ENCODE measurements around the gene ZP1. TPM values are rescaled to one million over a fixed set of nuclear protein-coding genes. Genes with fewer than 3 reads are reported as not detected.
"Not testable (repeated sequence)": the region's sequence is repeated elsewhere in the genome, so short reads cannot be mapped to it uniquely, and the experiment has no call there.

Gene ZP1
- total RNA-seq, 1 experiment from 2014 or later = not detected

- in situ Hi-C loops (cut with HindIII; ENCODE audit: low sequenced_read_pairs) = no loop called here
- DNase-seq (ENCODE audit: low spot score) = no peak
Measured at GRCh38 chr11:60900673-60901404, 33.5 kb downstream of the ZP1 start.

- no peak for DNase-seq (ENCODE audit: low spot score)
- in situ Hi-C loops (cut with HindIII; ENCODE audit: low sequenced_read_pairs) = no loop called here
Measured at GRCh38 chr11:60902625-60903024, 35.3 kb downstream of the ZP1 start.

- DNase-seq (ENCODE audit: low spot score) = no peak
- in situ Hi-C loops (cut with HindIII; ENCODE audit: low sequenced_read_pairs) = no loop called here
Measured at GRCh38 chr11:60905047-60905446, 37.7 kb downstream of the ZP1 start.

GRCh38 chr11:60905551-60906113 lies 38.3 kb downstream of the ZP1 start:
- DNase-seq (ENCODE audit: low spot score) = peak; percentile 46

GRCh38 chr11:60906132-60906972 lies 39.0 kb downstream of the ZP1 start, which contains the start of gene PRPF19:
PRPF19 (minus strand) TSS chr11:60906585; CDS start chr11:60906382, 203 bp downstream.
- peak; percentile 97 for DNase-seq (ENCODE audit: low spot score)
- in situ Hi-C loops (cut with HindIII; ENCODE audit: low sequenced_read_pairs) = no loop called here

More at GRCh38 chr11:60905551-60906113, 38.3 kb downstream of the ZP1 start:
- in situ Hi-C loops (cut with HindIII; ENCODE audit: low sequenced_read_pairs) = no loop called here

DNA sequence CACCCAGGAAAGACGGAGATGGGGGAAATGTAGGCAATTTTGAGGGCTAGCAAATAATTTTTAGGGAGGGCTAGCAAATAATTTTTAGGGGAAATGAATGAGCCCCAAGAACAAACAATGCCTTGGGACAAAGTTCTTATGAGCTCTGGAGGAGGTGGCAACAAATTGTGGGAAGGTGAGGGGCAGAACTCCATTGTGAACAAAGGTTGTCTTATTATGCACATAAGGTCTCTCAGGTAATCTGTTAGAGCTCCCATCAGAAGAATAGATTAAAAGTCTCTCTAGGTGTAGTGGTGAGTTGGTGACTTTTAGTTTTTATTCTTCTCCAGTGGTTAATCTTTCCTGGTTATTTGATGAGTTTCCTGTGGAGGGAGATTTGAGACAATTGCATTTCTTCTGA lies 41.5 kb downstream of the ZP1 start:
- DNase-seq (ENCODE audit: low spot score) = no peak
- in situ Hi-C loops (cut with HindIII; ENCODE audit: low sequenced_read_pairs) = no loop called here

DNA sequence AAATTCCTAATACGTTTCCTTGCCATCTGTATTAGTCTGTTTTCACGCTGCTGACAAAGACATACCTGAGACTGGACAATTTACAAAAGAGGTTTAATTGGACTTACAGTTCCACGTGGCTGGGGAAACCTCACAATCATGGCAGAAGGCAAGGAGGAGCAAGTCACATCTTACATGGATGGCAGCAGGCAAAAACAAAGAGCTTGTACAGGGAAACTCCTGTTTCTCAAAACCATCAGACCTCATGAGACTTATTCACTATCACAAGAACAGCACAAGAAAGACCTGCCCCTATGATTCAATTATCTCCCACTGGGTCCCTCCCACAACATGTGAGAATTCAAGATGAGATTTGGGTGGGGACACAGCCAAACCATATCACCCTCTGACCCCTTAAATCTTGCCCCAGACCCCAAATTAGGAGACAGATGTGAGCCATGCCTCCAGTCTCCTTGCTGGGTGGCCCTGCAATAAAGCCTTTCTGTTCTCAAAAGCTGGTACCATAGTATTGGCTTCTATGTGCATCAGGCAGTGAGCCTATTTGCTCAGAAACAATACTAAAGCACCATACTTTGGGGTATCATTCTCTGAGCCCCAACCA lies 42.4 kb downstream of the ZP1 start:
- in situ Hi-C loops (cut with HindIII; ENCODE audit: low sequenced_read_pairs); DNase-seq (ENCODE audit: low spot score): not testable (repeated sequence)

GRCh38 chr11:60910281-60910687 lies 42.9 kb downstream of the ZP1 start:
- in situ Hi-C loops (cut with HindIII; ENCODE audit: low sequenced_read_pairs) = no loop called here

DNA sequence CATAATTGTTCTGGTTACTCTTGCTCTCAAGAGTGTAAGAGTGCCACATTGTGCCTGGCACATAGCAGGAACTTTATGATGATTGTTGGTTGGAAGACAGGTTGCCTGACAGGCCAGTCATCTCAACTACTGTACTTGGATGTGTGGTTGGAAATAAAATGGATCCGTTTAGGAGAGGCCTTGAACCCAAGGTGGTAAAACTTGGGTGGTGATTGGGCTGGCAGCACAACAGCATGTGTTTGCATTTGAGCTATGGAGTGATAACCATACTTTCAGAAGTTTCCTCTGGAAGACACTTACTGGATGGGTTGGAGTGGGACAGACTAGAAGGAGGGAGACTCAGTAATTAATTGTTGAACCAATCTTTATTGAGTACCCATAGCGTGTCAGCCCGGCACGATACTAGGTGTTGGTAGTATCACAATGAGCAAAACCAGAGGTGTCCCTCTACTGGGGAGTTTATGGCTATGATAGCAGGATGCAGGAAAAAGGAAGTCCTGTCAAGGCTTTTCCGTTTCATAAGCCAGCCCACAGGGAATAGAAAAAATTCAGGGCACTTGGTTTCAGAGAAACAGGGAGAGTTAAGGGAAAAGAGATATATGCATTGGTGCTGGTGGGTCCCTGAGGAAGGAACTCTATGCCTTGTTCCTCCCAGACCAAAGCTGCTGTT lies 43.5 kb downstream of the ZP1 start:
- no peak for DNase-seq (ENCODE audit: low spot score)
- in situ Hi-C loops (cut with HindIII; ENCODE audit: low sequenced_read_pairs) = no loop called here

More at GRCh38 chr11:60910281-60910687, 42.9 kb downstream of the ZP1 start:
- DNase-seq (ENCODE audit: low spot score) = no peak

GRCh38 chr11:60912223-60912850 lies 45.0 kb downstream of the ZP1 start:
- in situ Hi-C loops (cut with HindIII; ENCODE audit: low sequenced_read_pairs) = no loop called here
- DNase-seq (ENCODE audit: low spot score) = peak; percentile 67

DNA sequence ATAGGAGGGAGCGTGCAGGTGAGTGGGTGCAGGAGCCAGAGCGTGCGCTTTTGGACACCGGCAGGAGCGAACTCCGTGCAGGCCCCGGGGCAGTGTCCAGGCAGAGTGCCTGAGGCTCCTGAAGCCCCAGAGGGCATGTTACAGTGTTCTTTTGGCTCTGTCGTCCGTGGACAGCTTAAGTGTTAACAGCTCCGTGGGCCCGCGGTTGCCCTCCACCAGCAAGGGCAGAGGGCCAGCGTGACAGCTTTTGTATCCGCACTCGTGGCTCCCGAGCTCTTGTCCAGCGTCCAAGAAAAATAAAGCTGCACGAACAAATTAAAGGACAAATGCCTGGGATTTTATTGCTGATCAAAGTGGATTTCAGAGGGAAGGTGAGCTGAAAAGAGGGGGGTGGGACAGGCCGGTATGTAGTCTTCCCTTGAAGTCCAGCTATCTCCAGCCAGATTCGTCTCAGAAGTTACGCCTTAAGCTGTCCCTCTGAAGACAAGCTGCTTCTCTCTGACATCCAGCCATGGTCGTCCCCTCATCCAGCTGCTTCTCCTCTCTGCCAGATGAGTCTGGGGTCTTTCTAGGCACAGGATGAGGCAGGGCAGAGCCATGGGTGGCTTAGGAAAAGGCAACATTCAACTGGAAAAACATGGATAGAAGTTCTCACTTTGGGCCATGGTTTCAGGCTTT lies 45.6 kb downstream of the ZP1 start:
- in situ Hi-C loops (cut with HindIII; ENCODE audit: low sequenced_read_pairs) = no loop called here

DNA sequence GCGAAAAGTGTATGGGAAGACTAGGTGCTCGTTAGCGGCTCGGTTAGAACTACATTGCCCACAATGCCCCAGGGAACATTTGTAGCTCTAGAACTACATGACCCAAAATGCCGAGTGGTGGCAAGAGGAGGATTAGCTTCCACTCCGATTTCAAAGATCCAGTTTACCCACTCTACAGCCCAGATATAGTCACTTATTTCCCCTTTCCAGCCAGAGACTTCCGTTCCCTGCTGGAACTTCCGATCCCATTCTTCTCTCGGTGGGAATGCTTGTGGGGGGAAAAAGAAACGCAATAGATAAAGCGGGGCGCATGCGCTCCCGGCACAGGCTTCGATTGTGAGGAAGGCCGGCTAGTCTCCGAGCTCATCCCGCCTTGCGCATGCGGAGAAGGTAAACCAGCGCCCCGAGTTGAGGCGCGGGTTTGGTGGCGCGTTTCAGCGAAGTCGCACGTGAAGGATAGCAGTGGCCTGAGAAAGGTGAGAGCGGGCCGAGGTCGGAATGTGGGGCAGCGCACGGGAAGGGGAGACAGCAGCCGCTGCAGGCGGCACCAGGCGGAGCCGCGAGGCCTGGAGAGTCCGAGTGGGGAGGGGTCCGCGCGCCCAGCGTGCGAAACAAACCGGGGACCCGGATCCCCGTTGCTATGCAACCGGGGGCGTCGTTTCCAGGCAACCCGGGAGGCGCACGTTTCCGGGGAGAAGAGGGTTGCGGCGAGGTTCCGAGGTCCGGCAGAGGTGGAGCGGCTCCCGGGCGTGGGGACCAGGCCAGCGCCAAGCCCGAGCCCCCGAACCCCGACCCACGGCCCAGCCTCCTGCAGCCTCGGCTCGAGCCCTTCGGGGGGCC lies 46.7 kb downstream of the ZP1 start, which contains the start of gene TMEM109:
Gene TMEM109, plus strand, starts transcription at position 366 of the 840 bp plus-strand sequence. CDS start 5,536 bp downstream, outside the sequence.
- in situ Hi-C loops (cut with HindIII; ENCODE audit: low sequenced_read_pairs) = no loop called here
- DNase-seq (ENCODE audit: low spot score) = peak; percentile 95

More for the DNA sequence above, 45.6 kb downstream of the ZP1 start:
- peak; percentile 59 for DNase-seq (ENCODE audit: low spot score)

DNA sequence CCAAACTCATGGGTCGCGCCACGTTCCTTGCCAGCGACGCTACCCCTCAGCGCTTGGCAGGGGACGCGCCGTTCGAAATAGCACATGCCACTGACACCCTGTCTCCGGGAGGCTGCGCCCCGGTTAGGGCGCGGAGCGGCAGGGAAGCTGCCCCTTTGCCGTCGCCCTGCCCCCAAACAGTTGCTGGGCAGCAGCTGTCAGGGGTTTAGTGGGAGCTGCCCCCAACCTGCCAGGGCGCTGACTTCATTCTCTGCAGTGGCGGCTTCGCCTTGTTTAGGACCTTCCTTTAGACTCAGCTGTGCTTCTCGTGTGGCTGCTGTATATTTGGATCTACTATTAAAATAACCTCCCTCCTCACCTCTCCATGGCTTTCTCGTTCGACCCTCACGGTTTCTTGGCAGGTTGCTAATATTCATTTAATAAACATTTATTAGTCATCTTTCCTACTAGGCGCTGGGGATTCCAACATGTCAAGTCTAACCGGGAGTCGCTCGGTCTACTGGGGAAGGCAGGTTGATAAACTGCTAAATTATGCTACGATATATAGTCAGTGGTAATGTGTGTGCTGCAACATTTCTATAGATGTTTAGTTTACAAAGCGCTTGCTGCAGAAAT lies 47.4 kb downstream of the ZP1 start:
- DNase-seq (ENCODE audit: low spot score) = peak; percentile 50

DNA sequence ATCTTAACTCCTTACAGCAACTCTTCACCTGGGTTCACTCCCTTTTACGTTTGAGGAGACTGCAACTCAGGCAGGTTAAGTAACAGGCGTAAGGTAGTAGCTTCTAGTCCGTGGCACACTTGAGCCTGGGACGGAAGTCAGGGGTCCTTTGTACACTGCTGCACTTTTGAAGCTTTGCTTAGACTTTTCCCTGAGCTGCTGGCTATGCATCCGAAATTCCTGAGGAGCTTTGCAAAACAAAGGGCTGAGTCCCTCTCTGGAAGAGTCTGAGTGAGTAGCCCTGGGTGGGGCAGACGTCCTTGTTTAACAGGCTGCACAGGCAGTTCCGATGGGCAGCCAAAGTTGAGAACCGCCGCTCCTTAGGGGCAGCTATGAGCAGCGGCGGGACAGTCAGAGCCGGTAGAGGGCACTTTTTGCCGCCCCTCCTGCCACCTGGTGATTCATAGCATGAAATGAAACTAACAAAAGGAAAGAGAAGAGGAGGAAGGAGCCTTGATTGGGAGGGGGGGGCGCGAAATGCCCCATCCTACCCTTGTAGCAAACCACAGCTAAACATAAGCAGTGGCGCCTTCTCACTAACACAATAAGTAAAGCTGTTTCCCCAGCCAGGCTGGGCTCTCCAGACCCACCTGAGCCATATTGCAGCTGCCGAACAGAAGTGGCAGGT lies 48.0 kb downstream of the ZP1 start:
- in situ Hi-C loops (cut with HindIII; ENCODE audit: low sequenced_read_pairs) = no loop called here
- peak; percentile 63 for DNase-seq (ENCODE audit: low spot score)

More for the DNA sequence above, 47.4 kb downstream of the ZP1 start:
- in situ Hi-C loops (cut with HindIII; ENCODE audit: low sequenced_read_pairs) = no loop called here

GRCh38 chr11:60916669-60917206 lies 49.4 kb downstream of the ZP1 start:
- in situ Hi-C loops (cut with HindIII; ENCODE audit: low sequenced_read_pairs) = no loop called here
- DNase-seq (ENCODE audit: low spot score) = peak; percentile 90

- in situ Hi-C loops (cut with HindIII; ENCODE audit: low sequenced_read_pairs) = no loop called here
- no peak for DNase-seq (ENCODE audit: low spot score)
Measured at GRCh38 chr11:60917267-60917666, 49.9 kb downstream of the ZP1 start.
